Muscle layer of duodenum (tissue), 2 donors: ENCODE measurements around the gene TFAM.
"Not testable (repeated sequence)": the region's sequence is repeated elsewhere in the genome, so short reads cannot be mapped to it uniquely, and the experiment has no call there.

Source experiments
- H3K27ac ChIP-seq: one replicate; pipeline ENCODE4 v1.7.0; 2013; ENCODE audit warnings: mild to moderate bottlenecking, low read length
- H3K27me3 ChIP-seq: one replicate; pipeline ENCODE4 v1.7.0; 2013; ENCODE audit warnings: low read depth, mild to moderate bottlenecking, control low read depth, low read length
- H3K36me3 ChIP-seq, 2 donors: one replicate each; pipeline ENCODE4 v1.7.0; 2013; ENCODE audit warnings: low read length in 2 of 2, control low read depth in 1 of 2, mild to moderate bottlenecking in 1 of 2; ENCODE audit not compliant: insufficient read depth in 2 of 2, control insufficient read depth in 1 of 2
- H3K4me1 ChIP-seq, 2 donors: one replicate each; pipeline ENCODE4 v1.7.0; 2013; ENCODE audit warnings: low read length in 2 of 2, mild to moderate bottlenecking in 2 of 2, control low read depth in 1 of 2, moderate library complexity in 1 of 2; ENCODE audit not compliant: insufficient read depth in 2 of 2, control insufficient read depth in 1 of 2
- H3K4me3 ChIP-seq, 2 donors: one replicate each; pipeline ENCODE4 v1.7.0; 2013; ENCODE audit warnings: low read length in 2 of 2, low read depth in 1 of 2, mild to moderate bottlenecking in 1 of 2
- H3K9me3 ChIP-seq, 2 donors: one replicate each; pipeline ENCODE4 v1.7.0; 2013; ENCODE audit warnings: low read length in 2 of 2, control low read depth in 1 of 2, mild to moderate bottlenecking in 1 of 2; ENCODE audit not compliant: control insufficient read depth in 1 of 2
- donor health status: healthy.

The TFAM gene

DNA sequence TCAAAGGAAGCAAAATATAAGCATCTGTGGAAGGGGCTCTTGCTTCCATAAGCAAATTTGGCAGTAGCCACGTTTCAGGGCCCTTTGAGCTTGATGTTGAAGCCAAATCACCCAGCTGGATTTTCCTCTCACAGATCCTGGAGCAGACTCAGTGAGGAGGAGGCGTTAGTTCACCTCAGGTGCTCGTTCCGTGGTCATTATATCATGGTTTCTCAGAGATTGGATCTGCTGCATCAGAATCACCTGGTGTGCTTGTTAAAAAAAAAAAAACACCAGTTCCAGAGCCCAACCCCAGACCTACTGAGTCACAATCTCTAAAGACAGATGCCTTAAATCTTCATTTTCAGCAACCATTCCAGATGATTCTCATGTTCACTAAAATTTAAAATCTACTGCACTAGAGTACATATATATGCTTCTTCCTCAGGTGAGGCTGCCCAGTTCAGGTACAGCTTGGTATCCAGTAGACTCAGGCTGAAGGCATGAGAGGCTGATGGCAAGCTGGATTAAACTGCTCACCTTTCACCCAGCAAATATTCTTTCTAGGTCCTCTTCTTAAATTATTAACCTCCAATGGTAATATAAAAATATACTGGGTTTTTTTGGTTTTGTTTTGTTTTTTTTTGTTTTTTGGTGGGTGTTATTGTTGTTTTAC lies 24.9 kb downstream of the TFAM start:
- H3K36me3 ChIP-seq = no peaks in the 10 kb centered on the region
- no peaks in the 10 kb centered on the region for H3K27me3 ChIP-seq
- no peaks in the 10 kb centered on the region for H3K9me3 ChIP-seq
- no peak overlapping the region for H3K27ac ChIP-seq
- H3K4me1 ChIP-seq = no peaks in the 10 kb centered on the region
- H3K4me3 ChIP-seq = no peak overlapping the region

DNA sequence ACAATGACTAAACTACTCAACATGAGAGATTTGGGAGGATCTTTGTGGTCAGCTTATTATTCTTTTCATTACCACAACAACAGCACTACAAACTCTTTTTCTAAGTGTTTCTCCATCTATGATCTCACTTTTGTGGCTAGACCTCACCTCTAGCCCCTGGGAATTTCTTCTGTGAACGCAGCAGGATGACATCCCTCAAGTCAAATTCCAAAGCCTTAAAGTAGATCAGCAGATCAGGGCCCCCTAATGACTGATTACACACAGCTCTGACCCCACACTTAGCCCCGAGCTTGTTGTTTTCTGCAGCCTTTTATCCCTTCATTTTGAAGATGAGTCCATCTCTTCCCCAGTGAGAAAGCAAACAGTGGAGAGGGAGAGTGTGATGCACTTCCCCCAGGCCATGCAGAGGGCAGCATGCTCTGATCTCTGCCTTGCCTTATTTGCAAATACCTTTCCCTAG lies 27.3 kb downstream of the TFAM start:
- H3K27me3 ChIP-seq = no peaks in the 10 kb centered on the region
- H3K36me3 ChIP-seq = no peaks in the 10 kb centered on the region
- no peaks in the 10 kb centered on the region for H3K9me3 ChIP-seq
- no peaks in the 10 kb centered on the region for H3K4me1 ChIP-seq
- H3K27ac ChIP-seq = no peak overlapping the region
- H3K4me3 ChIP-seq = no peak overlapping the region

- Histone ChIP-seq H3K36me3 (no peaks in the 10 kb centered on the region), H3K4me1 (no peaks in the 10 kb centered on the region), H3K4me3 (no peak overlapping the region), H3K9me3 (no peaks in the 10 kb centered on the region), H3K27me3 (no peaks in the 10 kb centered on the region), H3K27ac (no peak overlapping the region)
Observed at GRCh38 chr10:58414270-58415041, 29.2 kb downstream of the TFAM start.

GRCh38 chr10:58415757-58416156 lies 30.5 kb downstream of the TFAM start:
- Histone ChIP-seq H3K9me3 (no peaks in the 10 kb centered on the region), H3K27me3 (no peaks in the 10 kb centered on the region), H3K36me3 (no peaks in the 10 kb centered on the region), H3K27ac (no peak overlapping the region), H3K4me1 (no peaks in the 10 kb centered on the region), H3K4me3 (no peak overlapping the region)

GRCh38 chr10:58417902-58418301 lies 32.7 kb downstream of the TFAM start:
- not testable (repeated sequence) for H3K27ac ChIP-seq

GRCh38 chr10:58424176-58424575 lies 39.0 kb downstream of the TFAM start:
- Histone ChIP-seq H3K4me3 (no peak overlapping the region), H3K9me3 (peaks cover 0 to 4% of the 10 kb centered on the region in 2 donors), H3K4me1 (no peaks in the 10 kb centered on the region), H3K36me3 (no peaks in the 10 kb centered on the region), H3K27me3 (no peaks in the 10 kb centered on the region), H3K27ac (no peak overlapping the region)

More at GRCh38 chr10:58417902-58418301, 32.7 kb downstream of the TFAM start:
- not testable (repeated sequence) for H3K9me3 ChIP-seq, H3K4me1 ChIP-seq, H3K4me3 ChIP-seq, H3K36me3 ChIP-seq, H3K27me3 ChIP-seq

DNA sequence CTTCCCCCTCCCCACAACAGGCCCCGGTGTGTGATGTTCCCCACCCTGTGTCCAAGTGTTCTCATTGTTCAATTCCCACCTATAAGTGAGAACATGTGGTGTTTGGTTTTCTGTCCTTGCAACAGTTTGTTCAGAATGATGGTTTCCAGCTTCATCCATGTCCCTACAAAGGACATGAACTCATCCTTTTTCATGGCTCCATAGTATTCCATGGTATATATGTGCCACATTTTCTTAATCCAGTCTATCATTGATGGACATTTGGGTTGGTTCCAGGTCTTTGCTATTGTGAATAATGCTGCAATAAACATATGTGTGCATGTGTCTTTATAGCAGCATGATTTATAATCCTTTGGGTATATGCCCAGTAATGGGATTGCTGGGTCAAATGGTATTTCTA lies 43.2 kb downstream of the TFAM start:
- not testable (repeated sequence) for H3K4me1 ChIP-seq, H3K27ac ChIP-seq, H3K27me3 ChIP-seq, H3K36me3 ChIP-seq, H3K4me3 ChIP-seq, H3K9me3 ChIP-seq

DNA sequence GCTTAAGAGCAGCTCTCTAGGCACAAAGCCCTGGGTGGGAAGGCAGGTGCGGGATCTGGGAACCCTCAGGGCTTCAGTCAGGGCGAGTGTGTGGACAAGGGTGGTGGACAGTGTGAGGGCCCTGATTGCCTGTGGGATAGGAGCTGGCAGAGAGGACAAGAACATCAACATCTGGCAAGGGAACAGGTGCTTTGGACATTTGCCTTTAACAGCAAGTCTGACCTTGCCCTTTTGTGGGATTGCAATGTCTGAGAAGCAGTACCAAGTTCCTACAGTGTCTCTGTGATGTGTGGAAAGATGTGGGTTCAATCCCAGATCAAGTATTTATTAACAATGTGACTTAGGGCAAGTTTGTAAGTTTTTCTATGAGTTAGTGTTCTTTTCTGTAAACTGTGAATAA lies 46.7 kb downstream of the TFAM start:
- H3K27ac ChIP-seq = no peak overlapping the region

GRCh38 chr10:58433066-58433465 lies 47.9 kb downstream of the TFAM start:
- Histone ChIP-seq H3K36me3 (peaks cover 0 to 3% of the 10 kb centered on the region in 2 donors), H3K4me3 (no peak overlapping the region), H3K9me3 (no peaks in the 10 kb centered on the region), H3K27me3 (no peaks in the 10 kb centered on the region), H3K4me1 (no peaks in the 10 kb centered on the region), H3K27ac (no peak overlapping the region)

More for the DNA sequence above, 46.7 kb downstream of the TFAM start:
- H3K4me1 ChIP-seq = no peaks in the 10 kb centered on the region
- H3K27me3 ChIP-seq = no peaks in the 10 kb centered on the region
- no peak overlapping the region for H3K4me3 ChIP-seq
- H3K9me3 ChIP-seq = no peaks in the 10 kb centered on the region
- peaks cover 0 to 3% of the 10 kb centered on the region in 2 donors for H3K36me3 ChIP-seq

DNA sequence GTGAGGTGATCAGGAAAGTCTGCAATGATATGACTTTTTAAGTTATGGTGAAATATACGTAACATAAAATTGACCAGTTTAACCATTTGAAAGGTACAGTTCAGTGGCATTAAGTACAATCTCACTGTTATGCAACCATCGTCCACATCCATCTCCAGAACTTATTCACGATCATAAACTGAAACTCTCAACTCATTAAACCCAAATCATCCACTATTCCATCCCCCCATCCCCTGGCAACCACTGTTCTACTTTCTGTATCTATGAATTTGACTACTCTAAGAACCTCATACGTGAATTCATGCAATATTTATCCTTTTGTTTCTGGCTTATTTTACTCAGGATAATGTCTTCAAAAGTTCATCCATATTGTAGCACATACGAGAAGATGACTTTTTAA lies 48.4 kb downstream of the TFAM start:
- H3K27ac ChIP-seq = no peak overlapping the region
- H3K4me3 ChIP-seq = no peak overlapping the region
- H3K9me3 ChIP-seq = no peaks in the 10 kb centered on the region
- H3K36me3 ChIP-seq = peaks cover 0 to 3% of the 10 kb centered on the region in 2 donors
- no peaks in the 10 kb centered on the region for H3K4me1 ChIP-seq
- H3K27me3 ChIP-seq = no peaks in the 10 kb centered on the region

DNA sequence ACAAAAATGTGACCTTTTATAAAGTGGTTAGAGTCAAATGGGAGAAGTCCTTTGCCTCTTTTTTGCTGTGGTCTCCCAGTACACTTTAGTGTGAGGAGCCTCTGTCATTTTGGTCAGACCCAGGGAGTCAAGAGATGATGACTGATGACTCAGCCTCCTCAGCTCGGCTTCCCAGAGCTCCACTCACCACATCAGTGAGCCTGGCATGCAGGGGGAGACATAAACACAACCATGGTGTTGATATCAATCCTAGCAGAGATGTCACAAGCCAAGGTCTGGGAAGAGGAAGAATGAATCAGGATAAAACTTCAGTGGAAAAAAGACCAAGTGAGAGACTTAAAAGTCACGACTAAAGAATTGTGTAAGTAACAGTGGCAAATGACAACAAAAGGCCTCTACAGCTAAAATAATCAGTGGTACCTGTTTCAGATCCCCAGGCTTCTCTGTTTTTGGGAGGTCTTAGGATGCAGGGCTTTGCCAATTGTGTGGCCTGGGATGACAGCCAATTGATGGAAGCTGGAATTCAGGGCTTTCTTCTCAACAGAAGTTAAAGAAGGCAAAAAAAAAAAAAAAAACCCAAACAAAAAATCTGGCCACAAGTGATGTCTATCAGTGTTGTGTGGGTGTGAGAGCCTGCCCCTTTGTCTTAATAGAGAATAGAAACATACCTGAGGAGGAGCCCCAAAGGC lies 50.2 kb downstream of the TFAM start:
- Histone ChIP-seq H3K9me3 (no peaks in the 10 kb centered on the region), H3K4me3 (no peak overlapping the region), H3K36me3 (peaks cover 0 to 3% of the 10 kb centered on the region in 2 donors), H3K27me3 (no peaks in the 10 kb centered on the region), H3K27ac (peak overlapping the region; percentile 60), H3K4me1 (no peaks in the 10 kb centered on the region)
